Mononuclear cell (primary cell): ENCODE measurements around the gene TPTE. TPM values are rescaled to one million over a fixed set of nuclear protein-coding genes. Genes with fewer than 3 reads are reported as not detected.
"Not testable (repeated sequence)": the region's sequence is repeated elsewhere in the genome, so short reads cannot be mapped to it uniquely, and the experiment has no call there.

Experiments used
- H3K27me3 ChIP-seq: 2 replicates; pipeline ENCODE4 v1.6.0; 2011; ENCODE audit warnings: low read length, control low read depth; ENCODE audit not compliant: insufficient read depth
- H3K4me1 ChIP-seq: 2 replicates; pipeline ENCODE4 v1.5.1; 2011; ENCODE audit warnings: mild to moderate bottlenecking, low read length, control low read depth; ENCODE audit not compliant: insufficient read depth
- H3K4me3 ChIP-seq: 2 replicates; pipeline ENCODE4 v1.5.1; 2011; ENCODE audit warnings: mild to moderate bottlenecking, low read length, moderate library complexity
- H3K9me3 ChIP-seq: 2 replicates; pipeline ENCODE4 v1.5.1; 2011; ENCODE audit warnings: low read depth, mild to moderate bottlenecking, control low read depth, low read length
- total RNA-seq: library from RNA; depleted of rRNA; stranded (reverse); fragments of >200 nt; gene quantifications from one replicate; pipeline ENCODE4 v1.2.3, GENCODE V29; 2012

TPTE gene
- total RNA-seq = not detected

DNA sequence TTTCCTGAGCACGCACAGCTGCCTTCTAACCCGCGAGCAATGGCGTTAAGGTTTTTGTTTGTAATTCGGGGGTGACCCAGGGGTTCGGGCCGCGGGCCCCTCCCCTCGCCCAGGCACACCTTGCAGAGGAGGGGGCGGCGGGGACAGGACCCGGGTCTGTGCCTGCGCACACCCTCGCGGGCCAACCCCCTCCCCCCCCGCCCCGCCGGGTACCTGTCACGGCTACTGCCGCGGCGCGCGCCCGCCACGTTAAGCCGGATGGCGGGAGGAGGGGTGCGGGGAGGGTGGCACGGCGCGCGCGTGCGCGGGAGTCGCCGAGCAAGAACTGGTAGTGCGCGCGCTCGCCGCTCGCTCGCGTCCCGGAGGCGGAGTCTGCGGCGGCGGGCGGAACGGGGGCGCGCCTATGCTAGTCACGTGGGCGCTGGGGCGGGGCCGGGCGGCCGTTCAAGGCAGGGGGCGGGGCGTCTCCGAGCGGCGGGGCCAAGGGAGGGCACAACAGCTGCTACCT, at the start of gene TPTE:
Gene TPTE, plus strand, starts transcription at position 493 of the 508 bp plus-strand sequence. CDS start 17,141 bp downstream, outside the sequence.
- Histone ChIP-seq H3K4me3 (no peak within 1 kb of the TSS), H3K4me1 (no peaks in the 10 kb centered on the region), H3K27me3 (no peaks in the 10 kb centered on the region), H3K9me3 (no peaks in the 10 kb centered on the region)

GRCh38 chr21:10471999-10472398, 49.4 kb upstream of the TPTE start:
- H3K9me3 ChIP-seq, H3K27me3 ChIP-seq, H3K4me1 ChIP-seq, H3K4me3 ChIP-seq: not testable (repeated sequence)

GRCh38 chr21:10477794-10478193, 43.6 kb upstream of the TPTE start:
- H3K4me3 ChIP-seq, H3K4me1 ChIP-seq, H3K9me3 ChIP-seq, H3K27me3 ChIP-seq: not testable (repeated sequence)

GRCh38 chr21:10479875-10480274, 41.5 kb upstream of the TPTE start:
- not testable (repeated sequence) for H3K27me3 ChIP-seq, H3K4me3 ChIP-seq, H3K4me1 ChIP-seq, H3K9me3 ChIP-seq

- H3K4me3 ChIP-seq, H3K27me3 ChIP-seq, H3K9me3 ChIP-seq, H3K4me1 ChIP-seq: not testable (repeated sequence)
Observed at GRCh38 chr21:10484864-10485263, 36.5 kb upstream of the TPTE start.

GRCh38 chr21:10490453-10490852, 30.9 kb upstream of the TPTE start:
- not testable (repeated sequence) for H3K27me3 ChIP-seq, H3K4me1 ChIP-seq, H3K4me3 ChIP-seq, H3K9me3 ChIP-seq

- Histone ChIP-seq H3K27me3 (no peaks in the 10 kb centered on the region), H3K4me1 (no peaks in the 10 kb centered on the region), H3K4me3 (no peak overlapping the region), H3K9me3 (peaks cover 7% of the 10 kb centered on the region)
Observed at GRCh38 chr21:10511116-10511515, 10.3 kb upstream of the TPTE start.

GRCh38 chr21:10516889-10517288, 4.5 kb upstream of the TPTE start:
- H3K4me1 ChIP-seq = not testable (repeated sequence)

DNA sequence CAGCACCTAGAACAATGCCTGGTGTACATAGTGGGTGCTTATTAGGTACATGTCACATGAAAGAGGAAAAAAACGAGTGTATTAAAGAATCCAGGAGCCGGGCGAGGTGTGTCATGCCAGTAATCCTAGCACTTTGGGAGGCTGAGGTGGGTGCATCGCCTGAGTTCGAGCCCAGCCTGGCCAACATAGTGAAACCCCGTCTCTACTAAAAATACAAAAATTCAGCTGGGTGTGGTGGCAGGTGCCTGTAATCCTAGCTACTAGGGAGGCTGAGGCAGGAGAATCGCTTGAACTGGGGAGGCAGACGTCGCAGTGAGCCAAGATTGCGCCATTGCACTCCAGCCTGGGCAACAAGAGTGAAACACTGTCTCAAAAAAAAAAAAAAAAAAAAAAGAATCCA, 3.5 kb upstream of the TPTE start:
- H3K4me3 ChIP-seq, H3K9me3 ChIP-seq, H3K4me1 ChIP-seq, H3K27me3 ChIP-seq: not testable (repeated sequence)

More at GRCh38 chr21:10516889-10517288, 4.5 kb upstream of the TPTE start:
- H3K9me3 ChIP-seq, H3K4me3 ChIP-seq, H3K27me3 ChIP-seq: not testable (repeated sequence)

DNA sequence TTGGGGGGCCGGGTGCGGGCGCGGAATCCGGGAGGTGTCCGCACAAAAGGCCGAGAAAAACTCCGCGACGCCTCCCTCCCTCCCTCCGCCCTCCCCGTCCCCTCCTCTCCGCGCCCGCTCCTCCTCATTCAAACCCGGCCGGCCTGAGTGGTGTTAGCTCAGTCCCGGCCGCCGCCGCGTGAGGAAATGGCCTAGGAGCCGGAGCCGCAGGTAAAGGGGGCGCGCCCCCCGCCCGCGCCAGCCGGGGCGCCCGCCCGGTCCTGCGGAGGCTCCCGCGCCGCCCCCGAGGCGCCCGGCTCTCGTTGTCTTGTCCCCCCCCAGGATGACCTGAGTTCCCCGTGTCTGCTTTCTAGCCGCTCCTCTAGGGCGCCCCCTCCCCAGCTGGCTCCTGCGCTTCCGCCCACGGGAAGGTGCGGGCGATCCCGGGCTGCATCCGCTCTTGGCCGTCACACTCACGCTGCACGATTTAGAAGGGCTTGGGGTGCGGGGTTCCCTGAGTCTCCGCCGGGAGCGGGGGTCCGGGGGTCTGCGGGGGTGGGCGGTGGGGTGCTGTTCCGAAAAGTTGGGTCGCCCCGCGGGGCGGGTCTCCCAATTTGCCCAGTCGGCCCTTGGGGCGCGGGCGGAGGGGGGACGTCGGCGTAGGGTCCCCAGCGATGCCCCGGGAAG, 585 bp downstream of the TPTE start:
- not testable (repeated sequence) for H3K9me3 ChIP-seq, H3K27me3 ChIP-seq, H3K4me1 ChIP-seq, H3K4me3 ChIP-seq

- H3K27me3 ChIP-seq = no peaks in the 10 kb centered on the region
- peaks cover 10% of the 10 kb centered on the region for H3K9me3 ChIP-seq
- H3K4me3 ChIP-seq = no peak overlapping the region
- no peaks in the 10 kb centered on the region for H3K4me1 ChIP-seq
Observed at GRCh38 chr21:10539956-10540355, 18.6 kb downstream of the TPTE start.

- not testable (repeated sequence) for H3K4me3 ChIP-seq, H3K4me1 ChIP-seq, H3K27me3 ChIP-seq
- peaks cover 13% of the 10 kb centered on the region for H3K9me3 ChIP-seq
Observed at GRCh38 chr21:10544376-10544775, 23.0 kb downstream of the TPTE start.

- not testable (repeated sequence) for H3K4me3 ChIP-seq, H3K4me1 ChIP-seq, H3K27me3 ChIP-seq
- peaks cover 11% of the 10 kb centered on the region for H3K9me3 ChIP-seq
Observed at GRCh38 chr21:10547868-10548267, 26.5 kb downstream of the TPTE start.

- not testable (repeated sequence) for H3K4me1 ChIP-seq, H3K4me3 ChIP-seq, H3K27me3 ChIP-seq
- H3K9me3 ChIP-seq = peaks cover 11% of the 10 kb centered on the region
Observed at GRCh38 chr21:10548331-10548954, 27.1 kb downstream of the TPTE start.

- peaks cover 36% of the 10 kb centered on the region for H3K9me3 ChIP-seq
- H3K27me3 ChIP-seq, H3K4me1 ChIP-seq: not testable (repeated sequence)
Observed at GRCh38 chr21:10570803-10571202, 49.4 kb downstream of the TPTE start.

More at GRCh38 chr21:10570803-10571202, 49.4 kb downstream of the TPTE start:
- not testable (repeated sequence) for H3K4me3 ChIP-seq
